Measurements from ENCODE around the gene C1orf115. TPM values are rescaled to one million over a fixed set of nuclear protein-coding genes. Genes with fewer than 3 reads are reported as not detected.

The C1orf115 gene
- total RNA-seq, 1 experiment from 2014 or later: 4.2 TPM

Other genes with a start within 250 kb of the C1orf115 start
- 13.9 and 16.3 TPM in 2 replicates for gene MARK1, start 162.2 kb upstream of the C1orf115 start, total RNA-seq (2014; rRNA removed; shearing (Covaris generic))
- gene MTARC2, start 58.0 kb downstream of the C1orf115 start, total RNA-seq (2014; rRNA removed; shearing (Covaris generic)): 12.2 and 13.0 TPM in 2 replicates
- 28.6 and 31.2 TPM in 2 replicates for gene MTARC1, start 96.5 kb downstream of the C1orf115 start, total RNA-seq (2014; rRNA removed; shearing (Covaris generic))
- 0.21 TPM in 1 of 2 replicates, not detected in the other for gene HLX, start 189.1 kb downstream of the C1orf115 start, total RNA-seq (2014; rRNA removed; shearing (Covaris generic))